Effector memory CD4-positive, alpha-beta T cell (primary cell): Measurements from ENCODE around the gene CBX2.

Experiments
- DNase-seq, 3 donors: peaks; one replicate each; pipeline ENCODE4 v3.0.0-alpha.2; 2020
- H3K27ac ChIP-seq: 2 replicates; pipeline ENCODE4 v1.7.0; 2013; ENCODE audit warnings: mild to moderate bottlenecking, low read length, moderate library complexity; ENCODE audit not compliant: insufficient read depth, poor library complexity, severe bottlenecking
- H3K27me3 ChIP-seq: replicated peaks from 2 replicates; pipeline ENCODE4 v1.7.0; 2013; ENCODE audit warnings: mild to moderate bottlenecking, low read length; ENCODE audit not compliant: insufficient read depth, control insufficient read depth, poor library complexity, severe bottlenecking
- H3K36me3 ChIP-seq: 2 replicates; pipeline ENCODE4 v1.7.0; 2013; ENCODE audit warnings: mild to moderate bottlenecking, low read length, moderate library complexity; ENCODE audit not compliant: control insufficient read depth, insufficient read depth
- H3K4me1 ChIP-seq: 2 replicates; pipeline ENCODE4 v1.7.0; 2013; ENCODE audit warnings: low read length, mild to moderate bottlenecking; ENCODE audit not compliant: control insufficient read depth, insufficient read depth, poor library complexity, severe bottlenecking
- H3K4me3 ChIP-seq: 2 replicates; pipeline ENCODE4 v1.7.0; 2013; ENCODE audit warnings: low read length, low read depth, mild to moderate bottlenecking; ENCODE audit not compliant: insufficient read depth, poor library complexity, severe bottlenecking
- H3K9me3 ChIP-seq: 2 replicates; pipeline ENCODE4 v1.7.0; 2013; ENCODE audit warnings: mild to moderate bottlenecking, low read length, moderate library complexity; ENCODE audit not compliant: control insufficient read depth

CBX2 gene

DNA sequence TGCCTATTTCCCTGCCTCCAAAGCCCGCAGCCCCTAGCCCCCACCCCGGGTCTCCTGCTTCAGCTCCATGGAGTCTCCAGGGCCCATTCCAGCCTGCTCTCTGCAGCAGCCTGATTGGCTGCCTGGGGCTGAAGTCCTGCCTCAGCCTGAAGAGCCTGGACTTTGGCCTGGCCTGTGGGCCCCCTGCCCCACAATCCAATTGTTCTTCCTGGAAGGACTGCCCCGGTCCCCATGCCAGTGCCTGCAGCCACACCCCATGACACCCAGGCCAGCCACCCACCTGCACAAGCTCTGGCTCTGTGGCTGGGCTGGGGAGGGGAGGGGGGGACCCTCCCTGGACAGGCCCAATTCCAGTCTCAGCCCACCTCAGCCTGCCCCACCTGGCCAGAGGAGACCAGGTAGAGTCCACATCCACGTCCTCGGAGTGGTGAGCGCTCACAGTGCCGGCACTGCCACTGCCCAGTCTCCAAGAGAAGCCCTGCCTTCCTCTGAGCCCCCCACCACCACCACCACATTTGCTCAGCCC is 34.9 kb upstream of the CBX2 start:
- peaks cover 28% of the 10 kb centered on the region for H3K27me3 ChIP-seq
- no peak overlapping the region for H3K4me3 ChIP-seq
- no peak for DNase-seq
- H3K4me1 ChIP-seq, result peaks cover 18% of the 10 kb centered on the region
- no peaks in the 10 kb centered on the region for H3K9me3 ChIP-seq
- no peak overlapping the region for H3K27ac ChIP-seq
- no peaks in the 10 kb centered on the region for H3K36me3 ChIP-seq

- H3K27me3 ChIP-seq, result peaks cover 34% of the 10 kb centered on the region
- H3K36me3 ChIP-seq, result no peaks in the 10 kb centered on the region
- peaks cover 19% of the 10 kb centered on the region for H3K4me1 ChIP-seq
- no peak for DNase-seq
- no peaks in the 10 kb centered on the region for H3K9me3 ChIP-seq
- H3K27ac ChIP-seq, result no peak overlapping the region
- H3K4me3 ChIP-seq, result no peak overlapping the region
Observed at GRCh38 chr17:79743614-79744013, 34.3 kb upstream of the CBX2 start.

DNA sequence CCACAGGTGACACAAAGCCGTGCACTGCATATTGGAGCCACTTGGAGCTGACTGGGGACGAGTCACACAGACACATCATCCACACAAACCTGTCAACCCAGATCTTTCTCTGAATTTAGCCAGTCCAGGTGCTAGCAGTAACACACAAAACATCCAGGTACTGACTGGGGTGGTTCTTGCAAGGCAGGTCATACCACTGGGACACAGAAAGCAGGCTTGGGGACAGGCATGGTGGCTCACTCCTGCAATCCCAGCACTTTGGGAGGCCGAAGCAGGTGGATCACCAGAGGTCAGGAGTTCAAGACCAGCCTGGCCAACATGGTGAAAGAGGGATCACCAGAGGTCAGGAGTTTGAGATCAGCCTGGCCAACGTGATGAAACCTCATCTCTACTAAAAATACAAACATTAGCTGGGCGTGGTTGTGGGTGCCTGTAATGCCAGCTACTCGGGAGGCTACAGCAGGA is 32.3 kb upstream of the CBX2 start:
- peaks cover 51% of the 10 kb centered on the region for H3K27me3 ChIP-seq
- no peaks in the 10 kb centered on the region for H3K9me3 ChIP-seq
- H3K27ac ChIP-seq, result no peak overlapping the region
- peaks cover 19% of the 10 kb centered on the region for H3K4me1 ChIP-seq
- no peak overlapping the region for H3K4me3 ChIP-seq
- DNase-seq, result no peak
- H3K36me3 ChIP-seq, result no peaks in the 10 kb centered on the region

DNA sequence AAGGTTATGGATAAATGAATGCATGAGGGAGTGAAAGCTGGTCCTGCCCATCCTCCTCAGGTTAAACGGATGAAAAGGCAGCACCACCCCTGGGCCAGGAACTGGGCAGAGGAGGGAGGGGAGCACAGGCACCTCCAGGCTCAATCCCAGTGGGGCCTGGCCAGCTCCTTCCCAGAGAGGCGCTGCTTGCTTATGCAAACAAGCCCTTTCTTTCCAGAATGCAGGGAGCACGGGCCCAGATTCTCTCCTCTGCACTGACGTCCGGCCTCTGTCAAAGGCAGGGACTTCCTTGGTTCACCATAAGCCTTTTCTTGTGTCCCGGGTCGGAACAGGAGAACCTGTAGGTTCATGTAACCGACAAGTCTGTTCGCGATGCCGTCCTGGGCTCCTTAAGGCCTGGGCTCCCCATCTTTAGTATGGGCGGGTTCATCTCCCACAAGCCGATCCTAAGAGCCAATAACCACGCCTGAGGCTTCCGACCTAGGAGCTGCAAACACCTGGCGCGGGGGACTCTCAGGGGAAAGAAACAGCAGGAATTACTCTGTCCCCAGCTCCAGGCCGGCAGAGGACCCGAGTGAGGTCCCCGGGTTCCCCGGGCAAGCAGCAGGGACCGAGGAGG is 30.9 kb upstream of the CBX2 start:
- no peak for DNase-seq
- no peaks in the 10 kb centered on the region for H3K36me3 ChIP-seq
- no peak overlapping the region for H3K27ac ChIP-seq
- peaks cover 15% of the 10 kb centered on the region for H3K4me1 ChIP-seq
- no peak overlapping the region for H3K4me3 ChIP-seq
- no peaks in the 10 kb centered on the region for H3K9me3 ChIP-seq
- peaks cover 46% of the 10 kb centered on the region for H3K27me3 ChIP-seq

GRCh38 chr17:79747508-79748294 is 30.2 kb upstream of the CBX2 start:
- peak overlapping the region; percentile 15 for H3K4me3 ChIP-seq
- H3K4me1 ChIP-seq, result peaks cover 12% of the 10 kb centered on the region
- no peaks in the 10 kb centered on the region for H3K36me3 ChIP-seq
- no peaks in the 10 kb centered on the region for H3K9me3 ChIP-seq
- DNase-seq, result no peak
- no peak overlapping the region for H3K27ac ChIP-seq
- peaks cover 46% of the 10 kb centered on the region for H3K27me3 ChIP-seq

DNA sequence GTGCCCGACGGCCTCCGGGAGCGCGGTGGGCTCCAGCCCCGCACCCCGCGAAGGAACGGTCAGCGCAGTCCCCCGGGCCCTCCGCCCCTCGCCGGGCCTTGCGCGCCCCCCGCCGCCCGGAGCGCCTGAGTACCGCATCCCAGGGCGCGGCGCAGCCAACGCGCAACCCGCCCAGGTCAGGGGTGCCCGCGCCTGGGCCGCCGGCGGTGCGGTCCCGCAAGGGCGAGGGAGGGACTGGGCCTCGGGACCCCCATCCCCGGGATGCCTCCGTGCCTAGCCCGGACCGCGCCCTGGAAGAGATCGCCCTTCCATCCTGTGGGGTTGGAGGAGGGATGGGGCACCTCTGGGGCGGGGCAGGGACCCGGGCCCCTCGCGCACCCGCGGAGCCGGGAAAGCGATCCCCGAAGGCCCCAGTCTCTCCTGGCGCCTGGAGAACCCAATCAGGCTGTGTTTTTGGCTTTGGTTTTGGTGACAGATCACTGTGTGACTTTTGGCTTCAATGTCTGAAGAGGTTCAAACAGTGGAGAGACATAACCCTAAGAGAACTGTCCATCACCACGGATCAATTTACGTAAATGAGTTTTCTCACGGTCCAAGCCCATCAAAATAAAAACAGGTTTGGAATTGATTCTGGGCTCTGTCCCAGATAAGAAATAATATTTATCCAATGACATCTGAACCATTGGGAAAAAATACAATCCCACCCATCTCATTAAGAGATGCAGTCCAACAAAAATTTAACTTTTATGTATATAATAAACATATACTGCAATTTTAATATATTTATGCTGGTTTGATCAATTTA is 29.5 kb upstream of the CBX2 start:
- H3K4me3 ChIP-seq, result no peak overlapping the region
- H3K4me1 ChIP-seq, result peaks cover 12% of the 10 kb centered on the region
- no peak for DNase-seq
- H3K27ac ChIP-seq, result no peak overlapping the region
- H3K27me3 ChIP-seq, result peaks cover 46% of the 10 kb centered on the region
- no peaks in the 10 kb centered on the region for H3K9me3 ChIP-seq
- H3K36me3 ChIP-seq, result no peaks in the 10 kb centered on the region

DNA sequence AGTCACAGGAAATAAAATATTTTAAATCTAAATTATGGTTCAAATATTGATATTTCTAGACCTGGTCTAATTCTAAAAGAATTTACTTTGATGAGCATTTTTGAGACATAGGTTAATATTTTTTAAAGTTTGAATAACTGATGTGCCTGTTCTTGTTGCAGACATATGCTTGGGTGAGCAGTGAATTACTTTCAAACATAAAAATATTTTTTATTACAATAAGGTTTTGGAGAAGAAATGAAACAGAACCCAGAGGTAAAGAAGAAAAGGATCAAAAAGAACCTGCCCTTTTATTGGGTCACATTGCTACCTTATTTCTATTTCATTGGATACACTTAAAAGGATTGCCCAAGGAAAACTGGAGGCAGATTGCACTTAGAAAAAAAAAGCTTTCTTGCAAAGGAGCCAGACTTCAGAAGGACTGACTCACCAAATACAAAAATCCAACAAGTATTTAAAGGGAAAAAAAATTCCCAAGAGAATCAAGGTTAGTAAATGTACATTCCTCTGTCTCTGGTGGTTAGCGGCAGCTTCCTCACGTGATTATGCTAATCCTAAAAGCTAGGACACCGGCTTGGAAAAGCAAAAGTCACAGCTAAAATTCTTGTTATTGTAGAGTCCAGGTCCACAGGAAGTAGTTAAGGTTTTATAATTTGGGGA is 28.7 kb upstream of the CBX2 start:
- H3K4me1 ChIP-seq, result peaks cover 12% of the 10 kb centered on the region
- H3K36me3 ChIP-seq, result no peaks in the 10 kb centered on the region
- no peaks in the 10 kb centered on the region for H3K9me3 ChIP-seq
- H3K27me3 ChIP-seq, result peaks cover 46% of the 10 kb centered on the region
- no peak for DNase-seq
- H3K4me3 ChIP-seq, result no peak overlapping the region
- no peak overlapping the region for H3K27ac ChIP-seq

- Histone ChIP-seq H3K9me3 (no peaks in the 10 kb centered on the region), H3K4me1 (peaks cover 12% of the 10 kb centered on the region), H3K36me3 (no peaks in the 10 kb centered on the region), H3K27me3 (peaks cover 46% of the 10 kb centered on the region), H3K27ac (no peak overlapping the region), H3K4me3 (no peak overlapping the region)
- DNase-seq, result no peak
Observed at GRCh38 chr17:79749958-79750357, 28.0 kb upstream of the CBX2 start.

DNA sequence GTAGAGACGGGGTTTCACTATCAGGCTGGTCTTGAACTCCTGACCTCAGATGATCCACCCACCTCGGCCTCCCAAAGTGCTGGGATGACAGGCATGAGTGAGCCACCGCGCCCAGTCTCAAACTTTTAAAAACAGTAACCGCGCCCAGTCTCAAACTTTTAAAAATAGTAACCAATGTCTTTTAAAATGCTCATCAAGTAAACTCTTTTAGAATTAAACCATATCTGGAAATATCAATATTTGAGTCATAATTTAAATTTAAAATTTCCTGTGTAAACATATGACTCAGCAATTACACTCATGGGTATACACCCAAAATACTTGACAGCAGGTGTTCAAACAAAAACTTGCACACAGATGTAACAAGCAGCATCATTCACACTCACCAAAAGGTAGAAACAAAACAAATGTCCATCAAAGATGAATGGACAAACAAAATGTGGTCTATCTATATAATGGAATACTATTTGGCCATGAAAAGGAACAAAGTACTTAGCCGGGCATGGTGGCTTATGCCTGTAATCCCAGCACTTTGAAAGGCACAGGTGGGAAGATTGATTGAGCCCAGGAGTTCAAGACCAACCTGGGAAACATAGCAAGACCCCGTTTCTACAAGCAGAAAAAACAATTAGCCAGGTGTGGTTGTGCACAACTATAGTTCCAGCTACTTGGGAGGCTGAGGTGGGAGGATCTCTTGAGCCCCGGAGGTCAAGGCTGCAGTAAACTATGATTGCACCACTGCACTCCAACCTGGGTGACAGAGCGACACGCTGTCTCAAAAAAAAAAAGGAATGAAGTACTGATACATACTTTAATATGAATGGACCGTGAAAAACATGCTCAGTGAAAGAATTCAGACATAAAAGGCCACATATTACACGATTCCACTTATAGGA is 27.1 kb upstream of the CBX2 start:
- Histone ChIP-seq H3K4me3 (no peak overlapping the region), H3K27me3 (peaks cover 46% of the 10 kb centered on the region), H3K9me3 (no peaks in the 10 kb centered on the region), H3K4me1 (peaks cover 7% of the 10 kb centered on the region), H3K36me3 (no peaks in the 10 kb centered on the region), H3K27ac (no peak overlapping the region)
- DNase-seq, result no peak
